GM12875 (cell line): ENCODE measurements around the gene COA8.

Source experiments
- H3K4me3 ChIP-seq: one replicate; pipeline ENCODE4 v1.5.1; 2011; ENCODE audit warnings: low read depth, low read length, control low read depth
- TF ChIP-seq, protein P1 (sequence below): IDR thresholded peaks from 2 replicates; pipeline ENCODE4 v1.5.1; 2011; ENCODE audit warnings: low read depth, mild to moderate bottlenecking, control low read depth, inconsistent platforms, low read length, moderate library complexity, borderline replicate concordance; ENCODE audit not compliant: insufficient read depth

The COA8 gene

DNA sequence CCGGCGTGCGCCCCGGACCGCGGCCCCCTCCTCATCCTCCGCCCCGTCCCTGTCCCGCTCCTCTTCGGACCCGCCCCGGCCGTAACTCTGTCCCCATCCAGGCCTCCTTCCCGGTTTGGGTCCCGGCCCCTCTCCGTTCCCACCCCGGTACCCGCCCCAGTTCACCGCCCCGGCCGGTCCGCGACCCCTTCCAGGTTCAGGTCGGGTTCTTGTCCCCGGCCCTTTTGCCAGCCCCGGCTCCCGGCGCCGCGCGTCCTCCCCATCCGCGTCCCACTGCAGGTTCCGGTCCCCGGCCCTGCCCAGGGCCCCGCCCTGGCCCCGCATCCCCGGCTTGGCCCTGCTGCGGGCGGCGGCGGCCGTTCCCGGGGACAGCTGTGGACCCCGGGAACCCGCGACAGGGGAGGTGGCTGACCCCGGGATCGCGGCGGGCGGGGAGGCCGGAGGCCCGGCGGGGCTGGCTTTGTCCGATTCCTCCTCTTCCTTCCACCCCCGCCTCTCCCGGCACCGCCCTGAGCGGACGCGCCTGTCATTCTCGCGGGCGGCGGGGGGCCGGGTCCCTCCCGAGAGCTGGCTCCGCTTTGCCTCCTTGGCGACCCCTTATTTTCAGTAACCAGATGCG is 66.9 kb downstream of the COA8 start:
- TF ChIP-seq, protein P1, sequence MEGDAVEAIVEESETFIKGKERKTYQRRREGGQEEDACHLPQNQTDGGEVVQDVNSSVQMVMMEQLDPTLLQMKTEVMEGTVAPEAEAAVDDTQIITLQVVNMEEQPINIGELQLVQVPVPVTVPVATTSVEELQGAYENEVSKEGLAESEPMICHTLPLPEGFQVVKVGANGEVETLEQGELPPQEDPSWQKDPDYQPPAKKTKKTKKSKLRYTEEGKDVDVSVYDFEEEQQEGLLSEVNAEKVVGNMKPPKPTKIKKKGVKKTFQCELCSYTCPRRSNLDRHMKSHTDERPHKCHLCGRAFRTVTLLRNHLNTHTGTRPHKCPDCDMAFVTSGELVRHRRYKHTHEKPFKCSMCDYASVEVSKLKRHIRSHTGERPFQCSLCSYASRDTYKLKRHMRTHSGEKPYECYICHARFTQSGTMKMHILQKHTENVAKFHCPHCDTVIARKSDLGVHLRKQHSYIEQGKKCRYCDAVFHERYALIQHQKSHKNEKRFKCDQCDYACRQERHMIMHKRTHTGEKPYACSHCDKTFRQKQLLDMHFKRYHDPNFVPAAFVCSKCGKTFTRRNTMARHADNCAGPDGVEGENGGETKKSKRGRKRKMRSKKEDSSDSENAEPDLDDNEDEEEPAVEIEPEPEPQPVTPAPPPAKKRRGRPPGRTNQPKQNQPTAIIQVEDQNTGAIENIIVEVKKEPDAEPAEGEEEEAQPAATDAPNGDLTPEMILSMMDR: no peak
- peak overlapping the region; percentile 84 for H3K4me3 ChIP-seq

DNA sequence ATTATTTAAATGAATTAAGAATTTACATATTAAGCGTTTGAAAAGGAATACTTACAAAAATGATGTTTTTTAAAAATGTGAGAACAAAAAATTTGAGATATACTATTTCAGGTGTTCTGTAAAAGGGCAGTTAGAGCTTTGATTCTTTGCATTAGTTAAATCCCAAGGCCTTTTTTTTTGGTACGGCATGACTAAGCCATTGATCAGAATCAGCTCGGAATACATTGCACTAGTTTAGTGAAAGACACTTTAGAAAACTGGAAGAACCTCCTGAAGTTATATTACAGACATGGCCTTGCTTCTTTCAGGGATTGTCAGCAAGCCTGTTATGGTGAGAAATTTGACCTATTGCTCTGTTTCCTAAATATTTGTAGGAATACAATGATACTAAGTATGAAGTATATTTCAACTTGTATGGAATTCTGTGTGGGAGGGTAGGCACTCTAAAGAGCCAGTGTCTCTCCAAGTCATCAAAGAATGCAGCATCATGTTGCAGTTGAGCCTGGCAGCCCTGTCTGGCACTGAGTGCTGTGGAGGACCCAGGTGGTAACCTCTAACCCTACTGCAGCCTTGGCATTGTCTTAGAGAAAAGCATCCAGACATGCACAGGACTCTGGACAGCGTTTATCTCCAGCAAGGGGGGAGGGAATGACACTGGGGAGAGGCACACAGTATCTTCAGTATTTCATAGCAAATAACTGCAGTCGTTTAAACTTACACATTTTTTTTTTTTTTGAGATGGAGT is 67.8 kb downstream of the COA8 start:
- TF ChIP-seq, protein P1: no peak
- no peak overlapping the region for H3K4me3 ChIP-seq

DNA sequence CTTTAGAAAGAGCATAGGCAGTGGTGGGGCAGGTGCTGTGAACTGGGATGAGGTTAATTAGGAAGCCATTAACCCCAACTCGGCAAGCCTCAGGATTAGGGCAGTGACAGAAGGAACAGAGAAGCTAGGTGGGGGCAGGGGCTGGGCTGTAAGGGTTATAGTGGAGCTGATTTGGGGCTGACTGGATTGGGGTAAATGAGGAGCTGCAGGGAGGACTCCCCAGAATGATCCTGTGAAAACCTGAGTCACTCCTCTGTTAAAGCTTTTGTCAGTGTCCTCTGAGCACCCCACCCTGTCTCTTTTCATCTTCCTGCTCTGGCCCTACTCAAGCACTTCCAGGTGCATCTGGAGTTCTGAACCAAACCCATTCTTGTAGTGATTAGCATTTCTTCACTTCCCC is 70.6 kb downstream of the COA8 start:
- TF ChIP-seq, protein P1: no peak
- H3K4me3 ChIP-seq: no peak overlapping the region

DNA sequence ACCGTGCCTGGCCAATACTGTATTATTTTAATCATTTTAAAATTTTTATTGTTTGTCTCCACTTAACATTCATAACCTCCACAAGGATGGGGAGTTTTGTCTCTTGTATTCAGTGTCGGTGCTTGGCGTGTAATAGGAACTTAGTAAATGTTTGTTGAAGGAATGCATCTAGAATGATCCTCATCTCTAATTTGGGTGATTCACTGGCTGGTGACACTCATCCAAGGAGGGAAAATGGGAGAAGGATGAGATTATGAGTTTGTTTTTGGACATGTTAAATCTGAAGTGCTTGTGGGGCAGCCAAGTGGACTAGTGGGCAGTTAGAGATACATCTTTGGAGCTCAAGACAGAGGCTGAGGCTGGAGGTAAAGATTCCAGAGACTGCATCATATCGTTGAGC is 71.4 kb downstream of the COA8 start:
- H3K4me3 ChIP-seq: no peak overlapping the region
- TF ChIP-seq, protein P1: no peak

DNA sequence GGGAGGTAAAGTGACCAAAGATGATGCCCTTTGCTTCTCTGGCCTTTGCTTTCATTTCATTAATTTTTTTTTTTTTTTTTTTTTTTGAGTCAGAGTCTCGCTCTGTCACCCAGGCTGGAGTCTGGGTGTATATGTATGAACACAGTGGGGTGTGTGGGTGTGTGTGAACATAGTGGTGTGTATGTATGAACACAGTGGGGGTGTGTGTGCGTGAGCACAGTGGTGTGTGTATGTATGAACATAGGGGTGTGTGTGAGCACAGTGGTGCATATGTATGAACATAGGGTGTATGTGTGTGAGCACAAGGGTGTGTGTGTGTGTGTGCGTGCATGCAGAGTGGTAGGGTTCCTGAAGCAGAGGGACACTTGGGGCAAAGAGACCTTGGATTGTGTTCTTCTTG is 75.8 kb downstream of the COA8 start:
- TF ChIP-seq, protein P1: no peak
- no peak overlapping the region for H3K4me3 ChIP-seq
